Measurements from ENCODE around the gene ACAA1. TPM values are rescaled to one million over a fixed set of nuclear protein-coding genes. Genes with fewer than 3 reads are reported as not detected.

The ACAA1 gene
- polyA plus RNA-seq, 1 experiment = 47.6 TPM

GRCh38 chr3:38102444-38102814 is 34.5 kb downstream of the ACAA1 start:
- Histone ChIP-seq H3K27ac (ENCODE audit: low read depth, low read length) (no peak overlapping the region), H3K9me3 (ENCODE audit: control insufficient read depth, insufficient read depth, low read length) (no peaks in the 10 kb centered on the region), H3K27me3 (ENCODE audit: control insufficient read depth, insufficient read depth, low read length) (peaks cover 8% of the 10 kb centered on the region), H3K4me3 (ENCODE audit: low read depth, low read length) (no peak overlapping the region)
- no peak for DNase-seq (ENCODE audit: low read depth, low spot score)
- CTCF ChIA-PET = no interaction called here
- TF ChIP-seq CTCF (IDR thresholded peaks at IDR 0.05; ENCODE audit: low read depth, low read length) = no peak
- POLR2A ChIA-PET = no interaction called here

GRCh38 chr3:38101811-38102443 is 35.0 kb downstream of the ACAA1 start:
- TF ChIP-seq CTCF (IDR thresholded peaks at IDR 0.05; ENCODE audit: low read depth, low read length) = no peak
- ChIA-PET POLR2A (no interaction called here), CTCF (no interaction called here)
- Histone ChIP-seq H3K27ac (ENCODE audit: low read depth, low read length) (no peak overlapping the region), H3K4me3 (ENCODE audit: low read depth, low read length) (no peak overlapping the region), H3K27me3 (ENCODE audit: control insufficient read depth, insufficient read depth, low read length) (peaks cover 10% of the 10 kb centered on the region), H3K9me3 (ENCODE audit: control insufficient read depth, insufficient read depth, low read length) (no peaks in the 10 kb centered on the region)
- DNase-seq (ENCODE audit: low read depth, low spot score) = no peak

GRCh38 chr3:38100498-38100897 is 36.4 kb downstream of the ACAA1 start:
- no peak for DNase-seq (ENCODE audit: low read depth, low spot score)
- no peak overlapping the region for H3K27ac ChIP-seq (ENCODE audit: low read depth, low read length)
- ChIA-PET POLR2A (no interaction called here), CTCF (no interaction called here)
- no peak overlapping the region for H3K4me3 ChIP-seq (ENCODE audit: low read depth, low read length)
- peaks cover 10% of the 10 kb centered on the region for H3K27me3 ChIP-seq (ENCODE audit: control insufficient read depth, insufficient read depth, low read length)
- no peak for TF ChIP-seq CTCF (IDR thresholded peaks at IDR 0.05; ENCODE audit: low read depth, low read length)
- no peaks in the 10 kb centered on the region for H3K9me3 ChIP-seq (ENCODE audit: control insufficient read depth, insufficient read depth, low read length)

GRCh38 chr3:38099518-38099917 is 37.4 kb downstream of the ACAA1 start:
- ChIA-PET CTCF (no interaction called here), POLR2A (no interaction called here)
- no peak for TF ChIP-seq CTCF (IDR thresholded peaks at IDR 0.05; ENCODE audit: low read depth, low read length)
- Histone ChIP-seq H3K4me3 (ENCODE audit: low read depth, low read length) (no peak overlapping the region), H3K9me3 (ENCODE audit: control insufficient read depth, insufficient read depth, low read length) (no peaks in the 10 kb centered on the region), H3K27me3 (ENCODE audit: control insufficient read depth, insufficient read depth, low read length) (peaks cover 14% of the 10 kb centered on the region), H3K27ac (ENCODE audit: low read depth, low read length) (no peak overlapping the region)
- no peak for DNase-seq (ENCODE audit: low read depth, low spot score)

- no peak for TF ChIP-seq CTCF (IDR thresholded peaks at IDR 0.05; ENCODE audit: low read depth, low read length)
- H3K9me3 ChIP-seq (ENCODE audit: control insufficient read depth, insufficient read depth, low read length) = no peaks in the 10 kb centered on the region
- CTCF ChIA-PET = no interaction called here
- no peak overlapping the region for H3K4me3 ChIP-seq (ENCODE audit: low read depth, low read length)
- H3K27me3 ChIP-seq (ENCODE audit: control insufficient read depth, insufficient read depth, low read length) = peaks cover 24% of the 10 kb centered on the region
- no peak overlapping the region for H3K27ac ChIP-seq (ENCODE audit: low read depth, low read length)
- DNase-seq (ENCODE audit: low read depth, low spot score) = no peak
- POLR2A ChIA-PET = no interaction called here
Observed at GRCh38 chr3:38098376-38098723, 38.6 kb downstream of the ACAA1 start.

All from AG04450 (cell line).